HEK293 (cell line): ENCODE results near the gene OR12D1.

Source experiments
- HOXD13 ChIP-seq: sonication (generic); formaldehyde crosslinking; IDR thresholded peaks from 2 replicates; pipeline ENCODE4 v1.8.0; 2022; ENCODE audit warnings: missing genetic modification reagents, borderline replicate concordance
- ZNF2 ChIP-seq: fragments of 450-650 bp; formaldehyde crosslinking; IDR thresholded peaks from 2 replicates; pipeline ENCODE4 v1.5.1; 2016; ENCODE audit warnings: missing biosample characterization, missing genetic modification characterization
- ZNF24 ChIP-seq: fragments of 450-650 bp; formaldehyde crosslinking; IDR thresholded peaks from 2 replicates; pipeline ENCODE4 v1.5.1; 2016; ENCODE audit warnings: missing biosample characterization, missing genetic modification characterization
- ZNF792 ChIP-seq: fragments of 450-650 bp; formaldehyde crosslinking; IDR thresholded peaks from 2 replicates; pipeline ENCODE4 v1.5.1; 2016; ENCODE audit warnings: missing biosample characterization, missing genetic modification characterization
- TF ChIP-seq, protein P1 (sequence below): fragments of 450-650 bp; formaldehyde crosslinking; IDR thresholded peaks from 2 replicates; pipeline ENCODE4 v1.5.1; 2016; ENCODE audit warnings: missing biosample characterization, missing genetic modification characterization

DNA sequence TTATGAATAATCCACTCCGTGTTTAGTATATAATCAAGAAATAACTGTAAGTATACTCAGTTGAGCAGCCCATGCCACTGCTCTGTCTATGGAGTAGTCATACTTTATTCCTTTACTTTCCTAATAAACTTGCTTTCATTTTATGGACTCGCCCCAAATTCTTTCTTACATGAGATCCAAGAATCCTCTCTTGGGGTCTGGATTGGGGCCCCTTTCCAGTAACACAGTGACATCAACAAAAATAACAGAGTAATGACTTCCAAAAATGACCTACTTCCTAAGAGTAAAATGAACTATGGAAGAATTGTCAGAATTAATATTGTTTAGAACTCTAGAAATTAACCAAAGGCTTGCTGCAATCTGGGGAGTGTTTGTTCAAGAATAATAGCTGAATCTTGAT is 51.1 kb downstream of the OR12D1 start:
- TF ChIP-seq HOXD13 (CRISPR knock-in tag) (no peak), ZNF2 (no peak), ZNF792 (no peak), ZNF24 (no peak)
- TF ChIP-seq, protein P1, sequence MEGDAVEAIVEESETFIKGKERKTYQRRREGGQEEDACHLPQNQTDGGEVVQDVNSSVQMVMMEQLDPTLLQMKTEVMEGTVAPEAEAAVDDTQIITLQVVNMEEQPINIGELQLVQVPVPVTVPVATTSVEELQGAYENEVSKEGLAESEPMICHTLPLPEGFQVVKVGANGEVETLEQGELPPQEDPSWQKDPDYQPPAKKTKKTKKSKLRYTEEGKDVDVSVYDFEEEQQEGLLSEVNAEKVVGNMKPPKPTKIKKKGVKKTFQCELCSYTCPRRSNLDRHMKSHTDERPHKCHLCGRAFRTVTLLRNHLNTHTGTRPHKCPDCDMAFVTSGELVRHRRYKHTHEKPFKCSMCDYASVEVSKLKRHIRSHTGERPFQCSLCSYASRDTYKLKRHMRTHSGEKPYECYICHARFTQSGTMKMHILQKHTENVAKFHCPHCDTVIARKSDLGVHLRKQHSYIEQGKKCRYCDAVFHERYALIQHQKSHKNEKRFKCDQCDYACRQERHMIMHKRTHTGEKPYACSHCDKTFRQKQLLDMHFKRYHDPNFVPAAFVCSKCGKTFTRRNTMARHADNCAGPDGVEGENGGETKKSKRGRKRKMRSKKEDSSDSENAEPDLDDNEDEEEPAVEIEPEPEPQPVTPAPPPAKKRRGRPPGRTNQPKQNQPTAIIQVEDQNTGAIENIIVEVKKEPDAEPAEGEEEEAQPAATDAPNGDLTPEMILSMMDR = no peak
